Glutamatergic neuron (in vitro differentiated cells): ENCODE data around the gene PTDSS2. TPM values are rescaled to one million over a fixed set of nuclear protein-coding genes. Genes with fewer than 3 reads are reported as not detected.

Experiments
- DNase-seq: peaks from one replicate; pipeline ENCODE4 v3.0.0; 2022
- H3K27ac Mint-ChIP-seq: one replicate; pipeline ENCODE4 v1.8.0; 2020; ENCODE audit warnings: mild to moderate bottlenecking, mixed read lengths, inconsistent platforms; ENCODE audit not compliant: unreplicated experiment
- H3K27me3 Mint-ChIP-seq: one replicate; pipeline ENCODE4 v1.8.0; 2020; ENCODE audit warnings: mild to moderate bottlenecking, moderate library complexity, mixed read lengths, inconsistent platforms; ENCODE audit not compliant: unreplicated experiment
- H3K36me3 Mint-ChIP-seq: one replicate; pipeline ENCODE4 v1.8.0; 2020; ENCODE audit warnings: mild to moderate bottlenecking, mixed read lengths, inconsistent platforms; ENCODE audit not compliant: unreplicated experiment
- H3K4me1 Mint-ChIP-seq: one replicate; pipeline ENCODE4 v1.8.0; 2020; ENCODE audit warnings: mild to moderate bottlenecking, low read depth, mixed read lengths, inconsistent platforms; ENCODE audit not compliant: unreplicated experiment
- H3K4me3 Mint-ChIP-seq: one replicate; pipeline ENCODE4 v1.8.0; 2020; ENCODE audit warnings: mild to moderate bottlenecking, mixed read lengths, inconsistent platforms; ENCODE audit not compliant: unreplicated experiment
- H3K9me3 Mint-ChIP-seq: one replicate; pipeline ENCODE4 v1.8.0; 2020; ENCODE audit warnings: mild to moderate bottlenecking, moderate library complexity, mixed read lengths, inconsistent platforms; ENCODE audit not compliant: unreplicated experiment
- total RNA-seq: library from RNA; stranded (reverse); fragmentation: NEBNext Ultra II Directional; extraction: Animal tissue kit (Norgen Biotek cat#: 25700); gene quantifications from one replicate; pipeline ENCODE4 v1.2.1, GENCODE V29; 2021; ENCODE audit not compliant: unreplicated experiment
- TF ChIP-seq, protein P1 (sequence below): fragments of 200-600 bp; sonication (generic); IDR thresholded peaks from one replicate; pipeline ENCODE4 v1.5.0; 2021; ENCODE audit not compliant: partially characterized antibody, unreplicated experiment

Gene PTDSS2
- total RNA-seq, 1 donor from 2014 or later, result 123 TPM

DNA sequence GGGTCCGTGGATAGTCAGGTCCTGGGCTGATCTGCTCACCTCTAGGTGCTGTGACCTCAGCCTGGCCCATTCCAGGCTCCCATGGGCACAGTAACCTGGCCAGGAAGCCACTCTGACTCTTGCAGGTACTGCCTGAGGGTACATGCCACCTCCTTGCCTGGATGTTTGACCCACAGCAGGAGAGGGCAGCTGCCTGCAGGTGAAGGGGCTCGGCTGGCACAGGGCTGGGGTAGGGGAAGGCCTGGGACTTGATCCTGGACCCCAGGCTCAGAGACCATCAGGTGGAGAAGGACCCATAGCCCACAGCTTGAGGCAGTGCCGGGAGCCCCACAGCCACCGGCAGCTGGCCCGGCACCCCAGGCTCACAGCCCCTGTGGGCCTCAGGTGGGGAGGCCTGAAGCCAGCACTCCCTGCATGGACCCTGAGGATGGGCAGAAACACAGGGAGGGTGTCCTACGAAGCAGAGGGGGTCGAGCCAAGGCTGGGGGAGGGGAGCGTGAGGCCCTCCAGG, 89.9 kb downstream of the PTDSS2 start:
- TF ChIP-seq, protein P1, sequence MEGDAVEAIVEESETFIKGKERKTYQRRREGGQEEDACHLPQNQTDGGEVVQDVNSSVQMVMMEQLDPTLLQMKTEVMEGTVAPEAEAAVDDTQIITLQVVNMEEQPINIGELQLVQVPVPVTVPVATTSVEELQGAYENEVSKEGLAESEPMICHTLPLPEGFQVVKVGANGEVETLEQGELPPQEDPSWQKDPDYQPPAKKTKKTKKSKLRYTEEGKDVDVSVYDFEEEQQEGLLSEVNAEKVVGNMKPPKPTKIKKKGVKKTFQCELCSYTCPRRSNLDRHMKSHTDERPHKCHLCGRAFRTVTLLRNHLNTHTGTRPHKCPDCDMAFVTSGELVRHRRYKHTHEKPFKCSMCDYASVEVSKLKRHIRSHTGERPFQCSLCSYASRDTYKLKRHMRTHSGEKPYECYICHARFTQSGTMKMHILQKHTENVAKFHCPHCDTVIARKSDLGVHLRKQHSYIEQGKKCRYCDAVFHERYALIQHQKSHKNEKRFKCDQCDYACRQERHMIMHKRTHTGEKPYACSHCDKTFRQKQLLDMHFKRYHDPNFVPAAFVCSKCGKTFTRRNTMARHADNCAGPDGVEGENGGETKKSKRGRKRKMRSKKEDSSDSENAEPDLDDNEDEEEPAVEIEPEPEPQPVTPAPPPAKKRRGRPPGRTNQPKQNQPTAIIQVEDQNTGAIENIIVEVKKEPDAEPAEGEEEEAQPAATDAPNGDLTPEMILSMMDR, result no peak
- Mint-ChIP-seq H3K9me3 (peaks cover 5% of the 10 kb centered on the region), H3K27me3 (peaks cover 4% of the 10 kb centered on the region), H3K4me3 (no peak overlapping the region), H3K36me3 (no peaks in the 10 kb centered on the region), H3K4me1 (no peaks in the 10 kb centered on the region), H3K27ac (no peak overlapping the region)
- DNase-seq, result peak; percentile 5

Other genes with a start within 250 kb of the PTDSS2 start
- 45.5 TPM for gene BET1L, start 242.9 kb upstream of the PTDSS2 start, total RNA-seq
- gene RIC8A, start 242.6 kb upstream of the PTDSS2 start, total RNA-seq, result 95.5 TPM
- 23.6 TPM for gene SIRT3, start 213.9 kb upstream of the PTDSS2 start, total RNA-seq
- 136 TPM for gene PSMD13, start 213.3 kb upstream of the PTDSS2 start, total RNA-seq
- gene NLRP6, start 171.9 kb upstream of the PTDSS2 start, total RNA-seq, result not detected
- gene PGGHG, start 161.2 kb upstream of the PTDSS2 start, total RNA-seq, result 14.4 TPM
- not detected for gene IFITM5, start 150.8 kb upstream of the PTDSS2 start, total RNA-seq
- 2.5 TPM for gene IFITM2, start 142.5 kb upstream of the PTDSS2 start, total RNA-seq
- gene IFITM1, start 136.2 kb upstream of the PTDSS2 start, total RNA-seq, result 2.6 TPM
- gene IFITM3, start 129.4 kb upstream of the PTDSS2 start, total RNA-seq, result 0.93 TPM
- gene B4GALNT4, start 80.8 kb upstream of the PTDSS2 start, total RNA-seq, result 418 TPM
- gene PKP3, start 56.1 kb upstream of the PTDSS2 start, total RNA-seq, result not detected
- 26.5 TPM for gene SIGIRR, start 35.3 kb upstream of the PTDSS2 start, total RNA-seq
- gene ANO9, start 8.3 kb upstream of the PTDSS2 start, total RNA-seq, result 1.8 TPM
- gene RNH1, start 57.0 kb downstream of the PTDSS2 start, total RNA-seq, result 85.9 TPM
- 140 TPM for gene HRAS, start 85.3 kb downstream of the PTDSS2 start, total RNA-seq
- 2.6 TPM for gene LRRC56, start 87.2 kb downstream of the PTDSS2 start, total RNA-seq
- gene LMNTD2, start 110.5 kb downstream of the PTDSS2 start, total RNA-seq, result 2.3 TPM
- 9.4 TPM for gene RASSF7, start 110.7 kb downstream of the PTDSS2 start, total RNA-seq
- 41.6 TPM for gene PHRF1, start 126.2 kb downstream of the PTDSS2 start, total RNA-seq
- 17.7 TPM for gene IRF7, start 165.7 kb downstream of the PTDSS2 start, total RNA-seq
- not detected for gene CDHR5, start 174.7 kb downstream of the PTDSS2 start, total RNA-seq
- not detected for gene SCT, start 176.9 kb downstream of the PTDSS2 start, total RNA-seq
- 2.9 TPM for gene DRD4, start 187.0 kb downstream of the PTDSS2 start, total RNA-seq
- gene DEAF1, start 244.9 kb downstream of the PTDSS2 start, total RNA-seq, result 51.5 TPM
- 29.7 TPM for gene TMEM80, start 245.5 kb downstream of the PTDSS2 start, total RNA-seq